Limb (tissue), 2 donors: ENCODE results near the gene TRUB1.
"Not testable (repeated sequence)": the region's sequence is repeated elsewhere in the genome, so short reads cannot be mapped to it uniquely, and the experiment has no call there.

Experiments used
- DNase-seq, 2 donors: peaks; one replicate each; pipeline ENCODE4 v3.0.0-alpha.2; 2016; ENCODE audit errors: extremely low spot score in 2 of 2

TRUB1 gene

DNA sequence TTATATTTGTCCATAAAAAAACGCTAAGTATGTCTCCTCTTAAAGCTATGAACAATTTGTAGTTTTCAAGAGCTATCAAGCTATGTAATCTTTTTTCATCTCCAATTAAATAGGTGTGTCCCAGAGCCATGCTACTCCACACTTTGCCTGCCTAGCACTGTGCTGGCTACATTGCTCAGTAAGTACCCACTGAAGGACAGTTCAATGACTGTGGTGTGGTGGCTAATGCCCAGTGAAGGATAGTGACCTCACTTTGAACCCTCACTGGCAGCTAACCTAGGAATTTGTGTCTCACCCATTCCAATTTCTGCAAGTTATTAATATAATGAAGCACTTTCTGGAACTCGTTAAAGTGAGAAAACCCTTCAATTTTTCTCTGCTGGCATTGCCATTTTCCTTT, 14.4 kb upstream of the TRUB1 start:
- no peak for DNase-seq

DNA sequence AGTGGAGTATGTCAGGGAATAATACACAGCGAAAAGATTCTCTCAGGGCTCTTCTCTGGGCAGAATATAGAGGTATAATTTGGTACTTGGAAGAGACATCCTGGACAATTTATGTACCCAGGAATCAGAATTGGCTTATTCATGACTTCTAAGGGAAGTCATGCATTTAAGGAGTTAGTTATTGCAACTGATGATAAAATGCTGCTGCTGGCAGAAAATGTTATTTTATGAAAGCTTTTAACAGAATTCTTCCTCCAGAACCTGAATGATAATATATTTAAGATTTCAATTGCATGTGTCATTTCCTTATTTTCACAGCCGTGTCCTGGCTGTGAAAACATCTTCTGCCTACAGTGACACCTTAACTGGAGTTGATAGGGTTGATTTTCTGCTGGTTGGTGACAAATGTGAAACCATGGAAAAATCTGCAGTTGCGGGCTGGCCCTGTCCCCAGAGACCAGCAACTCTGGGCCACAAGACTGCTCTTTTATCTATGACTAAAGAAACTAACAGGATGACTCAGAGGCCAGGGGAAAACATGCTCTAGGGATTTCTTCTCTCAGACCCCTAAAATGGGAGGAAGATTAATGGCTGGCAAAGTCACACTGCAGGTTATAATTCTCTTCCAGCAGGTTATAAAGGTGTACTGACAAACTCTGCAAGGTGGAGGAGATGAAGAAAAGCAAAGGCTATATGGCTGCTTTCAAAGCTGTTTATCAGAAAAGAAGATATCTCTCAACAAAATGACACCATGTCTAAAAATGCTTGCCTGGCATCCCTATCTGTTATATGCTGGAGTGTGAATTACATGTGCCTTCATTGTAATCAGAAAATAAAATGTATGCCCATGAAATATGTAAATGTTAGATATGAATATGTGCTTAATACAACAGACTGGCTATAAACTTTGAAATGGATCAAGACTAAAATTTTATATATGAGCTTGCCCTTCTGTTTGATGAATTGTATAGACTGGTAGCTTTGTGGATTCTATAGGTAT, 12.1 kb upstream of the TRUB1 start:
- no peak for DNase-seq

DNA sequence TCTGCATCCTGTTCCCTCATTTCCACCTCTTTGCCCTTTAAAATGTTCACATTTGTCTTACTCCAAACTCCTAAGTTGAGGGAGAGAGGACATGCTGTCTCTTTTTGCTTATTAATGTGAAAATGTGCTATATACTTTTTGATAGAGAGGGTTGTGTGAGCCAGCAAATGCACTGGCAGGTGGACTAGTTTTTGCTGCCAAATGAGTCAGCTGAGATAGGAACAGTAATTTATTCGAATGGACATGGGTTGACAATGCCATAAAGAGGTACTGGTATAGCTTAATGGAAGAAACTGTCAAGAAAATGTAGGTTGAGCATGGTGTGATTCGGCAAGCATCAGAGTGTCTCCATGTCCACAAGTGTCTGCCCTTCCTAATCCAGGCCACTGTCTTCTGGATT, 9.2 kb upstream of the TRUB1 start:
- DNase-seq, result no peak

DNA sequence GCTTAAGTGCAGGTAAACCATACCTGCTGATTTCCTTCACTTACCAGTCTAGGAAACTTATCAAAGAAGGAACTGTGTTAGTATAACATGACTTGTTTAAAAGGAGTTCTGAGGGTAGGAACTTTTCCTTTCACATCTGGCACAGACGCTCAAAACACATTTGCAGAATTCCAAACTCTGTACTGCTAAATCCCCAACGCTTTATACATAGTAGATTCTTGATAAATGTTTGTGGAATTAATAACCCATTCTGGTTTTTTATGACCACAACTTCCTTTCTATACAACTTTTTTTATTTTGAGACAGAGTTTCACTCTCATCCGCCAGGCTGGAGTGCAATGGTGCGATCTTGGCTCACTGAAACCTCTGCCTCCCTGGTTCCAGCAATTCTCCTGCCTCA, 7.7 kb upstream of the TRUB1 start:
- DNase-seq, result no peak

DNA sequence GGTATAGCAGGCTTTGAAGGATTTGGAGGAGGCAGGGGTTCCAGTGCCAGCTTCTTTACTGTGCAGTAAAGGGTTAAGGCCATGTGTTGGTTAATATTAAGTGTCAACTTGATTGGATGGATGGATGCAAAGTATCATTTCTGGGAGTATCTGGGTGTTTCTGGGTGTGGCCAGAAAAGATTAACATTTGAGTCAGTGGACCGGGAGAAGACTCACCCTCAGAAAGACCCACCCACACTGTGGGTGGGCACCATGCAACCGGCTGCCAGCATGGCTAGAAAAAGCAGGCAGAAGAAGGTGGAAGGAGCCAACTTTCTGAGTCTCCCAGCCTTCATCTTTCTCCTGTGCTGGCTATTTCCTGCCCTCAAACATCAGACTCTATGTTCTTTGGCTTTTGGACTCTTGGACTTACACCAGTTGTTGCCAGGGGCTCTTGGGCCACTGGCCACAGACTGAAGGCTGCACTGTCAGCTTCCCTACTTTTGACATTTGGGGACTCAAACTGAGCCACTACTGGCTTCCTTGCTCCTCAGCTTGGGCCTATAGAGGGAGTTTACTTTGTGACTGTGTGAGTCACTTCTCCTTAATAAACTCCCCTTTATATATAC, 6.8 kb upstream of the TRUB1 start:
- DNase-seq, result no peak

DNA sequence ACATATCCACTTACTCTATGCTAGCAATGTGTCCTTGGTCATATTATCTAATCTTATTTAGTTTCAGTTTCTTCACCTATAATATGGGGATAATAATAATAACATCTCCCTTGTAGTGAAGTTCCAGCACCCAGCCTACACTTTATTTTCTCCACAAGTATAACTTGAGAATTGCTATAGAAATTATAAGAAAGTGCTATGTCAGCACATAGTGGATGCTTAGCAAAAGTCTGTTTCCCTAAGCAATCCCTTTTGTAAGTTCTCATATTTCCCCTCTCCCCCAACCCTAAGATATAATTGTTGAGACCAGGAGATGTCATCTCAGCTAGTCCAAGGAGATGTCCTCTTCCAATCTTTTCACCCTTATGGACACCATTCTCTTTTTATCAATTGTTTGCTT, 5.8 kb upstream of the TRUB1 start:
- DNase-seq, result no peak

DNA sequence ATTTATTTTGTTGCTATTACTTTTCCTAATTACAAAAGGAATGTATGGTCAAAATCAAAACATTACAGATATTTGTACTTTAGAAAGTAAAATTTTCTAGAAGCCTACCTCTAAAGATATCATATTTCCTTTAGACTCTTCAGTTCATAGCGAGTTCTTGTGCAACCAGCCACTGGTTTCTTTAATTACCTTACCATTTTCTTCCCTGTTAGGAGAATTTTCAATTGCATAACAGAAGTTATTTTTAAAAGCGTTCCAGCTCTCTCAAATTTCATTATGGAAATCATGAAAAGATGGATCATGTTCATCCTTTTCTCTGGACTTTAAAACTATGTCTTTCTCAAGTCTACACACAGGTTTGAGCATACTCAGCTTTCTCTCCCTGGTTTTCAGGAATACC, 5.0 kb upstream of the TRUB1 start:
- DNase-seq, result no peak

DNA sequence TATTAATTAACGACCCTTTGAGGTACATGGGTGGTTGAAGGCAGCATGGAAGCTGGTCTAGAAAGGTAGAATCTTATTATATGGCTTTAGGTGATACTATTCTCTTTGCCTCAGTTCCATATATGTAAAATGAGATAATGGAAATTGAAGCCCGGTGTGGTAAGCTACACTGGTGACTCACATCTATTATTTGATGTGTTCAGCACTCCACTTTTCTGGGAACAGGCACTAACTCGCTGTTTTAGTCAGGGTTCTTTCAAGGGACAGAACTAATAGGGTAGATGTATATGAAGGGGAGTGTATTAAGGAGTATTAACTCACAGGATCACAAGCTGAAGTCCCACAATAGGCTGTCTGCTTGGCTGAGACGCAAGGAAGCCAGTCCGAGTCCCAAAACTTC, 4.4 kb upstream of the TRUB1 start:
- DNase-seq, result no peak

DNA sequence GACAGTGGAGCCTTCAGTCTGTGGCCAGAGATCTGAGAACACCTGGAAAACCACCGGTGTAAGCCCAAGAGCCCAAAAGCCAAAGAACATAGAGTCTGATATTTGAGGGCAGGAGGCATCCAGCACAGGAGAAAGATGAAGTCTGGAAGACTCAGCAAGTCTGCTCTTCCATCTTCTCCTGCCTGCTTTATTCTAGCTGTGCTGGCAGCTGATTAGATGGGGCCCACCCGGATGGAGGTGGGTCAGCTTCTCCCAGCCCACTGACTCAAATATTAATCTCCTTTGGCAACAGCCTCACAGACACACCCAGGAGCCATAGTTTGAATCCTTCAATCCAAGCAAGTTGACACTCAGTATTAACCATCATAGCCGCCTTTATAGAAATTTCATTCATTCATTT, 4.0 kb upstream of the TRUB1 start:
- not testable (repeated sequence) for DNase-seq

DNA sequence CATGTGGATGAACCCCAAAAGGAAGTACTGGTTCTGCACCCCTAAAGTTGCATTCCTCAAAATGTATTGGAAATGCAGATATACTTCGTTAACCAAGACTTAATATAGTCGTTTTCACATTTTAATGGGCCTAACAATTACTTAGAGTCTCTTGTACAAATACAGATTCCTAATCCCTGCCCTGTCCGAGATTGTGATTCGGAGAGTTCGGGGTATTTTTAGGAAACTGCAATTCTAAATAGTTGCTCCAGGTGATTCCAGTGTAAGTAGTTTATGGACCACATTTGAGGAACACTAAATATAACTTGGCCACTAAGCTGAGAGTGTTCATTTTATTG, 830 bp downstream of the TRUB1 start:
- no peak for DNase-seq

DNA sequence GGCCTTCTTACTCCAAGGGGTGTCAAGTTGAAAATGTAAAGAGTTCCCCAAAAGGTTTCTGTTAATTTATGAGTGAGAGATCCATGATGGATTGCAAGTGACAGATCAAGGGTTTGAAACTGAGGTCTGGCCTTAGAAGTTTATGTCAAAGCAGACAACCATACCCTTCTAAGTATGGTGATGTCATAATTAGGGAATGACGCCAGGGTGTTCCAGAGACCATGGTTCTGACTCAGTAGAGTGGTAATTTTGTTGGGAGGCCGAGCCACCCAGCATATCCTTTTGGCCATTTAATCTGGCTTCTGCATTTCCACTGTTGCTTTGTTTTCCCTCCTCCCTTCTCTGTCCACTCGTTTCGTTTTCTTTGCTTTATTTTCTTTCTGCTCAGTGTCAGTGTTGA, 2.7 kb downstream of the TRUB1 start:
- DNase-seq, result no peak

DNA sequence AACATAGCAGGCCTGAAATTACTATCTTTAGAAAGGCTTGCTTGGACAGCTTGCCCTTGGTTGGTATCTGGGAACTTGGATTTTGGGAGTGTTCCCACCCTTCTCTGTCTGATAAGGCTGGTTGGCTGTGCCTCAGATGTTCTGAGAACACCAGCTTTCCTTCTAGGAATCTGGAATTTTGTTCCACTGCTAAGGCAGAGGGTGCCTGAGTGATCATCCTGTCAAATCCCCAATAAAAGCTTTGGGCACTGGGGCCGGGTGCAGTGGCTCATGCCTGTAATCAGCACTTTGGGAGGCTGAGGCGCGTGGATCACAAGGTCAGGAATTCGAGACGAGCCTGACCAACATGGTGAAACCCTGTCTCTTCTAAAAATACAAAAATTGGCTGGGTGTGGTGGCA, 5.0 kb downstream of the TRUB1 start:
- no peak for DNase-seq

DNA sequence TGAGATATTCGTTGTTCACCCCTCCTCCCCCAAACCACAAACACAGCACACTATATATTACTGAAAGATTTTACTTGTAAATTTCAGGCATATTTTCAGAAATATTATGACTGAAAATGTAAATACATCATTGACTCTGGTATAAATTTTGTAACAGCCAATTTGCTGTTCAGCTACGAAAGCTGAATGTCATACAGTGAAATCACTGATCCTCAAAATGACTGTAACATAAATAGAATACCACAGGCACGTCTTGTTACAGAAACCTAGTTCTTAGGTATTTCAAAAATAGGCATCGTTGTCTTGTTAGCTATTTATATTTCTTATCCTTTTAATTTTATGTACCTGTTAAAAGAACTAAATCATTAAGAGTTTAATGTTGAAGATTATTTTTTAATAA, 15.1 kb downstream of the TRUB1 start:
- no peak for DNase-seq

DNA sequence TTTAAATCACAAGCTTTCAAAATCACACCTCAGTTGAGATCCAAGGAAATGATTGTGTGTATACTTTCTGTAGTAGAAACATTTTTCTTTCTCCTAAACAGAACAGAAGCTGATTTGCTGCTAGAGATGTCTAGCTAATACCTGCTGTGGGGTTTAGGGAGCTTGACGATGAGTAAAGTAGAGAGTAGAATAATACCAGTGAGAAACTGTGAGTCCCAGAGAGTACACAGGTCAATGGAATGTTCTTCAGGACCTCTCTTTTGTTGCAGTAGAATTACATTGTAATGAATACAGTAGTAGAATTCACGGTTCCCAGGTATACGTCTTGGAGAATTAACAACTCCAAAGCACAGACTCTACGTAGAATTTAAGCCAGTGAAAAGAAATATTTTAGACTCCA, 18.0 kb downstream of the TRUB1 start:
- DNase-seq, result no peak

DNA sequence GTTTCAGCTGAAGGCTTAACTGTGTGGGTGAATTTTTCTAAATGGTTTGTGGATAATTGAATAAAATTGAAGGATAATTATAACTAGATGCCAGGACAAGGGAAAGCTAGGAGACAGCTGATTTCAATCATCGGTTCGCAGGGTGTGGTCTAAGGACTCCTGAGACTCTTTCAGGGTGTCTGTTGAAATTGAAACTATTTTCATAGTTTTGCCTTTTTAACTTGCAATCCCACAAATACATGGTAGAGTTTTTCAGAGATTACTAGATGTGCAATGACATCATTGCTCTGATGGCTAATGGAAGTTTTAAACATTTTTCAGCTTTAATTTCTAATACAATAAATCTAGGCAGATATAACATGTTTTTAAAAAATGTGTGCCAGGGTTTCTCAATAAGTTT, 18.5 kb downstream of the TRUB1 start:
- no peak for DNase-seq

DNA sequence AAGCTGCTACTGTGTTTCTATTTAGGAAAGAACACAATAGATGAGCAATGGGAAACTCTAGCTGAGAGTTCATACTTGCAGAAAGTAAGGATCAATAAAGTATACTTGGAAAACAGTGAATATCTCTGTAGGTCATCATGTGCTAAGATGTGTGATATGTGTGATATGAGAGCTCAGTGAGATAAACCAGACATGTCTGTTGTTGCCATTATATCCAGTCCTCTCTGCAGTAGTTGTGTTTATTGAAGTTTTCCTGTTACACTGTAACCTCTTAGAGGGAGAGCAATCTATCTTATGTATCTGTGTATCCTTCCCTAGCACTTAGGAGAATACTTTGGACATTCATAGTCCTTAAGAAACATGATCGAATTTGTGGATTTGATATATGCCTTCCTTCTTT, 19.1 kb downstream of the TRUB1 start:
- DNase-seq, result no peak

DNA sequence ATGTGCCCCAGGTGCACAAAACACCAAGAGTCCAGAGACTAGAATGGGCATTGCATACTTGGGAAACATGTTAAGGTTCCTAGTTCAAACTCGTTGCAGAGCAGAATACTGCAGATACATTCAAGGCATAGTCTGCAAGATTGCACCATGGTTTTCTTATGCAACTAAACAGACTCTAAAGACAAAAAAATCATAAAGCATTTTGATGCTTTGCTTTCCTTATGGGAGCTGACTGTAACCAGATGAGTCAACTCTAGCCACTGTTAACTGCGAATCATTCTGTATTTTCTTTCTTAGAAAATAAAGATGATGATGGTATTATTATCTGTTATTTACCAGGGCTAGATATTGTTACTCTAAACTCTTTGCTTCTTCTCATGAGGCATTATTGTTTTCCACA, 19.7 kb downstream of the TRUB1 start:
- no peak for DNase-seq

DNA sequence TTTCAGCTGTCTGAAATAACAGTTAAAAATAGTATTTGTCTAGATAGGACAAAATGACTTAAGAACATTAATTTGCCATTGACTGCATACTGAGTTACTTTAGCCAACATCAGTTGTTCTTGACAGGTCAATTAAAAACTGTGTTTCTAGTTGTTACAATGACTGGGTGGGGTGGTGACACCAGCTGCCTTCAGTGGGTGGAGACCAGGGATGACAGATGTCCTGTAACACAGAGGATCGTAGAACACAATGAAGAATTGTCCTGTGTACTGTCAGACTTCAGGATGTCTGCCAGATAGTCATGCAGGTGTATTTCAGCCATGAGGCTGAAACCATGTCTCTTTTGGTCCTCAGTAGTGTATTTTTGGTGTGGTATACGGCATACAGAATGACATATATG, 24.4 kb downstream of the TRUB1 start:
- no peak for DNase-seq

DNA sequence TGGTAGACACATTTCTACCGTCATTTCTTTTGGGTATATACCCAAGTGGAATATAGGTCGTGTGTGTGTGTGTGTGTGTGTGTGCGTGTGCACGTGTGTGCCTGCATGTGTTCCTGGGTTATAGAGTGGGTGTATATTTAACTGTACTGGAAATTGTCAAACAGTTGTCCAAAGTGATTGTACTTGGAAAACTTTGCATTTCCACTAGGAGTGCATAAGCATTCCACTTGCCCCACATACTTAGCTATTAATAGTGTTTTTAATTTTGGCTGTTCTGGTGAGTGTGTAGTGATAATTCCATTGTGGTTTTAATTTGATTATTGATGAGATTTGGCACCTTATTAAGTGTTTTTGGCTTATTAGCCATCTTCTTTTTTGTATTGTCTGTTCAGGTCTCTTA, 25.9 kb downstream of the TRUB1 start:
- no peak for DNase-seq

DNA sequence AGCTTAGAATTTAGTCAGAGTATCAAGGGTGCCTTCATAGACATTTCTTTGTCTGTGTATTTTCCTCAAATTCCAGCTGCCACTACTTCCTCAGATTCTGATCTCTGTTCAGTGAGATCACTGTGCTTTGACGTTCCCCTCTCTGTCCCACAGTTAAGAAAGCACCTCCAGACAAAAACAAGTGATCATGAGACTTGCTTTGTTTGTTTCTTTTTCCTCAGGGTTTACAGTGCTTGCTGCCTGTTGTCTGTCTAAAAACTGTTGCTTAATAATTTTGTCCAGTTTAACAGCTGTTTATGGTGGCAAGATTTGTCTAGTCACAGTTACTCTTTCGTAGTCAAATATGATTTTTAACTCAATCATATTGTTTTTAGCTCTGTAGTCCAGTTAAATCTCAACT, 29.1 kb downstream of the TRUB1 start:
- DNase-seq, result no peak

DNA sequence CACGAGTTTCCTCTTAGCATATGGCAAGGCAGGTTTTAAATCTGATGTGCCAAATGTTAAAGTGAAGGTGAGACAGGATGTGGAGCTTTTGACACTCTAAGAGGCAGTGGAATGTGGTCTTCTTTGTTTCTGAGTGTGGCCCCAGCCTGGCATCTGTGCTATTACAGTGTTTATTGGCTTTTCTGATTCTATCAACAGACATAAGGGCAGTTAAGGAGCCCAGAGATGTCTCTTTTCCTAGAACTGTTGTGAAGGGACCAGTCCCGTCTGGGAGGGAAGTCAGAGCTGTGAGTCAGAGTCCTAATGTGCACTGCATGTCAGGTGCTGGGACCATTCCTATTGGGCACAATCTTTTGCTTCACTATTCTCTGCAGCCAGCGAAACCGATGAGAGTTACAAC, 32.5 kb downstream of the TRUB1 start:
- DNase-seq, result no peak

DNA sequence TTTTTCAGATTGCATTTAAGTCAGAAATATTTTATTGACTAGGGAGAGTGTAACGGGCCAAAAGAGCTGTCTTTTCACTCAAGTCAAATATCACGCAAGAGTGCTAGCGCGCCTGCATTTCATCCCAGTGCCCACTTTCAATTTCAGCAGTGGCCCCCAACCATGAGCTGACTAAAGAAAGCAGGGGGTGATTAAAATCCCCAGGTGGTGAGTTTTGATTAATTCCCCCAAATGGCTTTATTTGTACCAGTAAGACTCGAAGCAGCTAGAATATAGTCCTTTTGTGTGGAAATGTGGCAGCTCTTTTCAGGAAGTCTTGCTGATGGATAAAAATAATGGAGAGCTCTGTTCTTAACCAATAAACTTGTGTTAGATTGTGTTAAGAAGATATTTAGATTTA, 35.3 kb downstream of the TRUB1 start:
- DNase-seq, result no peak

DNA sequence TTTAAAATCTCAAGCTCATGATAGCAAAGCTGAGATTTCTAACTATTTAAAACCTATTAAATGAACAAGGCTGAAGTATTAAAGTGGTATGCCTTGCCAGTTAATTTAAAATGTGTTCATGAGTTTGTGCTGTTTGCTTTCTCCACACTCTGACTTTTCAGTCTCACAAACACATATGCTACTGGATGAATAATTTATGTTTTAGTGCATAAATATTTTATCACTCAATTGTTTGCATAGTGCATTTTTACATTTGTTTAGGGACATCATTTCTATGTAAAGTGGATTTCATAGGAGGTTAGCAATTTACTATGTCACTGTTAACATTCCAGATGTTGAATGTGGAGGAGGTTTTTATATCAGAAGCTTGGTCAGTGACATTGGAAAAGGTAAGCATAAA, 36.0 kb downstream of the TRUB1 start:
- DNase-seq, result no peak
